GM18498 (cell line): Measurements from ENCODE around the gene RGR.

Experiments used
- ATAC-seq: cut with Tn5 transposase; IDR thresholded peaks from one replicate; pipeline ENCODE4 v1.9.1; 2021; ENCODE audit warnings: mild to moderate bottlenecking, moderate library complexity; ENCODE audit not compliant: unreplicated experiment

The RGR gene

DNA sequence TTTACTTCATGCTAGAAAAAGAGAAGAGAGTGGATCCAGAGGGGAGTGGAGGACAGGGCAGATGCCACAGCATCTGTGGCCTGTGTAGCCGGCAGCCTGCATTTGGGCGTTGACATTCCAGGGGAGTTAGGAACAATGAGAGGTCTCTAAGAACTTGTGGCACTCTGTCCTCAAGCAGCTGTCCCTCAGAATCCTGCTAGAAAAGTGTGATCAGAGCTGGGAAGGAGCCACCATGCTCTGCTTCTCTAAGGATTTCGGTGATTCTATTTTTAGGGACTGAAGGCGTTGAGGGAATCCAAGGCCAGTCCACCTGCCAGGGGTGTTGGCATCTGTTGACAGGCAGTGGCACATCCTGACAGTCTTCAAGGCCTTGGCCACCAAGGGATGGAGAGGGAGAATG lies 27.1 kb upstream of the RGR start:
- no peak for ATAC-seq

DNA sequence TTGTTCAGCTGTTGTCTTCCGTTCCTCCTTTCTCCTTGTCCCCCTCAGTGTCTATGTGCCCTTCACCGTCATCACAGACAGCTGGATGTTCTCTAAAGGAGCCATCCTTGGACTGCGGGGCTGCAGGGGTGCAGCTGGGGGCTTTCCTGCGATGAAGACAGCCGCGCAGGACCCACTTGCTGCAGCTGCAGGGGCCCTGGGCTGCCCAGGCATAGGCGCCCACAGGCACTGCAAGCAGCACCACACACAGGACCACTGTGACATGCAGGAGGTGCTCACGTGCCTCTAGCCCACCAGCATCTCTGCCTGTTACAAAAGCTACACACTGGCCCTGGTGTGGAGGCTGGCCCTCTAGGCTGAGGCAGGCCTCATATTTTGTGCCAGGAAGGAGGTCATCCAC lies 22.9 kb upstream of the RGR start:
- no peak for ATAC-seq

DNA sequence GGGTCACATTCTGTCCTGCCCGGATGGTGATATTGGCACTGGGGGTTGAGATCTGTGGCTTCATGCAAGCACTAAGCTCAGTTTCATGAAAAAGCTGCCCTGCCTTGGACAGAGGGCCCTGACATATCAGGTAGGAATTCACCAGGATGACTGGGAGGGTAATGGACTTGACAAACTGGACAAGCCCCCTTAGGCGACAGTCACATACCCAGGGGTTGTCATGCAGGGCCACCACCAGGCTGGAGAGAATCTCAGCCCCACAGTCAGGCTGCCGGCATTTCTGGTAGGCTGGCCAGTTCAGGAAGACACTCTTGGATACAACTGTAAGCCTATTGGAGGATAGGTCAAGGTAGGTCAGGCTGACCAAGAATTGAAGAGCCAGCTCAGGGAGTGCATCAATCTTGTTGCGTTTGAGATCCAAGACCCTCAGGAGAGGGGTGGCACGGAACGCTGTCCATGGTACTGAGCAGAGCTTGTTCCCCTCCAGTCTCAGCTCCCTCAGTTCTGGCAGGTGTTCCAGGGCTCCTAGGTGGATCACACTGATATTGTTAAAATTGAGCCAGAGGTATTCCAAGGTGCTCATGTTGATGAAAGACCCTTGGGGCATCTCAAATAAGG lies 20.3 kb upstream of the RGR start:
- ATAC-seq, result no peak

DNA sequence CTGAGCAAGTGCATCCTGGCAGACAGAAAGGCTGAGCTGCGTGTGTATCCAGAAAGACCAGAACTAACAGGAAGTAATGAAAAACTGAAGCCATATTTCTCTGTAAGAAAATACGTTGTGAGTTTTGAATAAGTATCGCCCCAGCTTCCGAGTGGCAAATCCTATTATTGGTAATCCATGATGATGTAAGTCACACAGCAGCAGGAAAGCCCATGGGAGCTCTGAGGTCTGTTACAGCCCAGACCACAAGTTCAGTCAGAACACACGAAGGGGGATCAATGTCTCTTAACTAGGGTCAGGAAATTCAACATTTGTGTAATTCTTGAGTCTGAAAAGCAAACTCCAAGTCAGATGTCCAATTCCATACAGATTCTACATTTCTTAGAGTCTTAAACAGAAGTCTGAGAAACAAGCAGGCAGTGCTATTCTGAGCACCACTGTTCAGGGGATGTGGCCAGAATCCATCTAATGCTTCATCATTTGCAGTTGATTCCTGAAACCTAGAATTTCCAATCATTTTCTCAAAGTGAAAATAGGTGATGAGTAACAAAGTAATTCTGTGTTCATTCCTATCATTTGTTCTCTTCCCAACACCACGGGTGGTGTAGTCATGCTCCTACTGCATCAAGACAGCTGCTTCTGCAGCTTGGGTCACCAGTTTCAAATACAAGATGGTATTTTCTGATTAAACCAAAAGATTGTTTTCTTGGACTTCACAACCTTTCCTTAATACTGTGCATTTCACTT lies 19.3 kb upstream of the RGR start, which contains the start of gene LRIT2:
LRIT2 (minus strand) TSS at position 118 of the 747 bp plus-strand sequence; CDS start at position 94, 24 bp downstream.
- ATAC-seq, result no peak

DNA sequence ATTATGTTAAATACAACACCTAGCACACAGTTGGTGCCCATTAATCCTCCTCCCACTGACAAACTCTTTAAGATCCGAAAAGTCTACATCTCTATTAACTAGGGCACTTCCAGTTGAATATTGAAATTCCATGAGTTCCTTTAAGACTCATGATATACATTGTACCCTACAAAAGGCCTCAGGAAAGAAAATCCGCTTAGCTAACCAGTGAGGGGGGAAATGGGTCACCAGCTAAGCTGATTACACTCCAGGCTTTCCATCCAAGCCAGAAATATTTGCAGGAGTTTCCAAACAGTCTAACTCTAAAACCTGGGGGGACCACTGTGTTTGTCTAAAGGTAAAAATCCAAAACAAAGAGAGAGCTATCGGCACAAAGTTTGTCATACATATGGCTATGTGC lies 18.2 kb upstream of the RGR start:
- no peak for ATAC-seq

DNA sequence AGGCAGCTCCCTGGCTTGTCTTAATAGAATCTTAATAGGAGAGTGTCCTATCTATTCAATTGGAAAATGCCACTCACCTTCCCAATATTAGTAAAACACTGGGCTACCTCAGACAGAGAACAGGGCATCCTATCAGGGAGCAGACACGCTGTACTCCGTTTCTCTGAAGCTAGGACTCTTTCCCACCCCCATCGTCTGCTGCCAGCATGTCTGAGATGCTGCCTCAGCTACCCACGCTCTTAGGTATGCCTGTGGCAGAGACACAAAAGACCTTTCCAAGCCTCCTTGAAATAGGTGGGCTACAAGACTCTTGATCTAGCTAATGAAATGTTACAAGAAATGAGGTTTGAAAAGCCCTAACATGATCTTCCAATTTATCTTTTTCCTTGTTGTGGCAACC lies 17.0 kb upstream of the RGR start:
- no peak for ATAC-seq

DNA sequence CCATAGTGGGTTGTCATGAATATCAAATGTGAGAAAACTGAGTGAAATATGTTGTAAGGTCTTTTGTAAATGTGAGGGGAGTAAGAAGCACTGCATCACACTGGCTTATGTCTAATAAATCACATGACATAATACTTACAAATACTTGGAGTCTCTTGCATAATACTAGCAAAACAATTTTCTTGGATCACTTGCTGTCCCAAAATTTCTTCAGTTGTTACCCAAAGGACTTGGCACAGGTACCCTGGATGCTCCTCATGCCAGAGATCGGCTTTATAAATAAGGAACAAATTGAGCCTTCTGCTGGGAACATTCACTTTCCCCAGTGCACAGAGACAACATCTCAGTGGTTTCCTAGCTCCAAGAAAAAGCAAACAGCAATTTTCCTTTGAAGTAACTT lies 14.5 kb upstream of the RGR start:
- no peak for ATAC-seq

DNA sequence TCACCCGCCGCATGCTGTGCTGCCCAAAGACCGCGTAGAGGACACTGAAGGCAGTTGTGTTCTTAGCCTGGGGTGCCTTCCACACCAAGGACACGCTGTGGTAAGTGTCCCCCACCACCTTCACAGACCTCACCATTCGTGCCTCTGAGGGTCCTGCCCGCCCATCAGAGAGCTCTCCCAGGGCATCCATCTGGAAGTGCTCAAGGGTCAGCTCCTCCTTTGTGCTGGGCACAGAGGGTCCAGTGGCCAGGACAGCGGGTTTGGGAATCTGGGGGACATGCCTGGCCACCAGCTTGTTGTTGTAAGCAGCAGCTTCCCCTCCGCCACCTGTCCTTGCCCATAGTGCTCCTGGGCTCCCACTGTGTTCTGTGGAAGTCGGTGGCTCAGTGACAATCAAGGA lies 12.5 kb upstream of the RGR start:
- ATAC-seq, result no peak

DNA sequence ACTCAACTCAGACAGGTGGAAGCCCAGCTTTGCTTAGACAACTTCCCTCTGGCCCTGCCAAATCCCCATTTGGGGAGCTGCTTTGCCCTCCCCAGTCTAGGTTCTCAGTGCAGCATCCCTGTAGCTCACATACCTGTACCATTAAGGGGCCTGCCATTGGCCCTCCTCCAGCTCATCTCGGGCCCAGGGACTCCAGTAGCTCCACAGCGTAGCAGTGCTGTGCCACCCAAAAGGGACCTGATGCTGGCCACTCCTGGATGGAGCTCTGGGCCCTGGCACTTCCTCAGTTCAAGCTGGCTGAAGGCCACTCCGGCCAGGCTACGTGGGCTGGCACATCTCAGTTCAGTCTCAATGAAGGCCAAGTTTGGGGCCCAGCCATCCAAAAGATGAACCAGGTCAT lies 10.9 kb upstream of the RGR start:
- ATAC-seq, result no peak

DNA sequence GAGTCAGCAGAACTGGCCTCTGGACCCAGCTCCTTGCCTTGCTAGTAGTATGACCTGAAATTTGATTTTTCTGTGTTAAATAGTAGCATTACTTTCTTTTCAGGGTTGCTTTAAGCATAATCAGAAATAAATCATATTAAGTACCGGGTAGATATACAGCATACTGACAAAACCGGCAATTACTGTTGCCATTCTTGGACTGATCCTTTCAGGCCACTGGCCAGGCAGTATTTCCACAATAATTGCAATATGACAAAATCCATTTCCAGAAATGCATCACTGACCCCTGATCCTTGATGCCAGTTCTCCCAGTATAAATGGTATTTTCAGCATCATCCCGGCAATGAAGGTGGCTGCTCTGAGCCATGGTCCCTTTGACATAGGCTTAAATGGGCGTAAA lies 10.4 kb upstream of the RGR start:
- no peak for ATAC-seq

DNA sequence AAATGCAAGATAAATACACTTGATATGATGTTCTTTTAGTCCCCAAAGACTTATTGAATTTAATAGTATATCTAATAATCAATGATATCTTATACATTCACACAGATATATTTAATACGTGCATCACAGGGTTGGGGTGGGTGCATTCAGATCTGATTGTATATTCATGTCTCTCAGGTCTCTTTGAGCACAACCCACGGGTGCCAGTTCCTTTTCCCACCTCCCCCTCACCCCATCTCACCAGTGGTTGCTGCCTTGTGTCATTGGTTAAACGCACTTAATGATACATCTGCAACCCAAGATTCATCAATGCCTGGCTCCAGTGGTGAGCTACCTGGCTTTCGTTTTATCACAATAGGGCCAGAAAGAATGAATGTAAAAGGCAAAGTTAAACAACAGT lies 9.8 kb upstream of the RGR start:
- no peak for ATAC-seq

DNA sequence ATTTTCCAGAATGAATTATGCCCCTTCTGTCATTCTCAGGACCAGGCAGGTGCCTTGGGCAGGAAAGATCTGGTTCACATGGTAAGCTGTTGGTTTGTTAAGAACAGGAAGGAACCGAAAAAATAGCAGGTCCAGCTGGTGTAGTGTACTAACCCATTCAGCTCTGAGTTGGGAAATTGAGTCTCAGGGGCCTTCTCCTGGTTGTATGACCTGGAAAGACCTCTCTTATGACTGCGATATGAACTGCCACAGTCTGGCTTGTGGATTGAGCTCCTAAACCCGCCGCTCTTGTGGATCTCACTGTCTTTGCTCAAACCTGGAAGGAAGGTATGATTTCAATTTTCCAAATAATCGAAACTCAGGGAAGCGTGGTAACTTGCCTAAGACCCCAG lies 8.1 kb upstream of the RGR start:
- ATAC-seq, result no peak

DNA sequence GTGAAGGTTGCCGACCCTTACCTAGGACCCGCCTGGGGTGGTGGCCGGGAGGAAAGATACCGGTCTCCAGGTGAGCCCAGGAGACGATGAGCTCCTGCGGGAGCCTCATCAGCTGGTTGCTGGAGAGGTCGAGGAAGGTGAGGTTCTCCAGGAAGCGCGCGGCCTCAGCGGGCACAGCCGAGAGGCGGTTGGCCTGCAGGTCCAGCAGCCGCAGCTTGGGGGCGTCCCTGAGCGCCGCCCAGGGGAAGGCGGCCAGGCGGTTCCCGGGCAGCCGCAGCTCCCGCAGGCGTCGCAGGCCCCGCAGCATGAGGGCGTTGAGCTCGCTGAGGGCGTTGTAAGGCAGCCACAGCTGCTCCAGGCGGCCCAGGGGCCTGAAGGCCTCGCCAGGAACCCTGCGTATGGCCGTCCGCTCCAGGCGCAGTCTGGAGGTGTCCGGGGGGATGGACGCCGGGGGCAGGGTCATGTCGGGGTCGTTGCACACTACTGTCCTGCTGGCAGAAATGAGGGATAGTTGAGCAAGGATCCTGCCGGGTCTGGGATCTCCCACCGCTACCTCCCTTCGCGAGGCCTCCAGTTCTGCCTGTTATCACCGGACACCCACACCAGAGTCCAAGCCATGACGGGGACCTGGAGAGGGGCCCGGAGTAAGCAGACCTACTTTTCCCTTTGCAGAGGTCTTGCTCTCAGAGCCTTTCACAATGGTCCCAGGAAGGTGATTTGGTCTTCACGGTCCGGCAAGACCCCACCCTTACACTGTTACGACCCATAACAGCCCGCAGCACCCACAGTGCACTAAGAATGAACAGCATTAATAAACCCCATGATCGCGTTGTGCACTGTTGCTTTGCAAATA lies 7.4 kb upstream of the RGR start:
- ATAC-seq, result no peak

DNA sequence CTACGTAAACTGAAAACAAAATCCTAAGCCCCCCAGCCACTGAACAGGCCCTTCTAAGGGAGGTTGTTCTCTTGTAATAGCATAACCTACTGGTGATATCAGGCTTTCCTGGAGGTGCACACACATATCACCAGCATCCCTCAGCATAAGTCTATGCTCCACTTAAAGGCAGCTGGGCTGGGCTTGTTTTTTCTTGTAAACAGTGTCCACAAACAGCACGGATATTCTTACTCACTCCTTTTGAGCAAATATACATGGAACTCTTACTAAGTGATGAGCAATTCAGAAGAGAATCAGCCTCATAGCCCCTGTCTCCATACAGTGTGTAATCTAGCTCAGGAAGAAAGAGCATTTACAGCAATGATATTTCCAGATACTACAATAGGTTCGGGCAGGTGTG lies 5.9 kb upstream of the RGR start:
- no peak for ATAC-seq

DNA sequence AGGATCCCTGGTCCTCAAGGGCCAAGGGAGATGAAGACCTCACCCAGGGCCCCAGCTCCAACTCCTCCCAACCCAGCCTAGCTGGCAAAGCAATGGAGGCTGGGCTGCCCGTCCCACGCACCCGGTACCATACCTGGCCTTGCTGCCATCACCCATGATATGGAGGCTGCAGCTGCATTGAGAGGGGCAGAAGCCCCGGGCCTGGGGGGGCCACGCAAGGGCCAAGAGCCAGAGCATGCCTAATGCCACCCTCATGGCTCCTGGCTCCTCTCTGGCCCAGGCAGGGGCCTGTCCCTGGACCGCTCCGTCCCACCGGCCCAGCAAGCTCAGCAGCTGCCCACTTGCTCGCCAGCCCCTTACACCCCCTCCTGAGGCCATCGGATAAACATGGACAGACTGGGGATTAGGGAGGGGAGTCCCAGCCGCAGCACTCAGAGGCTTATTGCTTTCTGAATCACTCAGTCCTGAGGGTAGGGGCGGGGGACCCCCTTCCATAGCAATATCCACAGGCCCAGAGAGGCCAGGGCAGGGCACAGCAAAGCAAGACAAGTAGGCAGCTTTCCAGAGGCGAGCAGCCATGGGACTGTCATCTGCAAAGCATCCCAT lies 3.6 kb upstream of the RGR start, which contains the start of gene LRIT1:
LRIT1 (minus strand) TSS at position 362 of the 606 bp plus-strand sequence; CDS start at position 255, 107 bp downstream.
- no peak for ATAC-seq

DNA sequence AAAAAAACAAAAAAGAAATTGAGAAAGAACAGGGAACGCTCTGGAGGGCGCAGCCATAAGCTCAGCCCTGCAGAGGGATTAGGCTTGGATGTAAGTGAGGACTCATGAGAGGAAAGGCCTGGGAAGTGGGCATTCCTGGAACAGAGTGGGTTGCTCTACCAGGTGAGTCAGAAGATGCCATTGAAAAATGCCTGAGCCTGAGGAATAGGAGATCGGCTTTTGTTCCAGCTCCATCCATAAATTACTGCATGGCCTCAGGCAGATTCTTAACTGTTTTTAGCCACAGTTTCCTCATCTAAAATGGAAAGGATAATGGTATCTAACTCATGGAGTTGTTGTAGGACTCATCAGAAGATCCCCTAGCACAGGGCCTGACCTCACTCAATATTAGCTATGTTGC lies 1.1 kb upstream of the RGR start:
- ATAC-seq, result no peak

DNA sequence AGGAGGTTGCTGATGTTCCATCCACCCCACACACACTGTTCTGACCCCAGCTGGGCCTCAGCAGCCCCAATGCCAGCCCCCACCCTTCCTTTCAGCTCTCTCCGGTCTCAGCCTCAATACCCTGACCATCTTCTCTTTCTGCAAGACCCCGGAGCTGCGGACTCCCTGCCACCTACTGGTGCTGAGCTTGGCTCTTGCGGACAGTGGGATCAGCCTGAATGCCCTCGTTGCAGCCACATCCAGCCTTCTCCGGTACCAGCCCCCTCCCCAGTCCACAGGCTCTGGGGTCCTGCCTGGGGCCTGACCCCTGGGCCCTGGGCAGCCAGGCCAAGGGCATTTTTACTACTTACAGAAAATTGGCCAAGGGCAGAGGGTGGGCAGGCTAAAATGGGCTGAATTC lies 2.6 kb downstream of the RGR start:
- no peak for ATAC-seq

DNA sequence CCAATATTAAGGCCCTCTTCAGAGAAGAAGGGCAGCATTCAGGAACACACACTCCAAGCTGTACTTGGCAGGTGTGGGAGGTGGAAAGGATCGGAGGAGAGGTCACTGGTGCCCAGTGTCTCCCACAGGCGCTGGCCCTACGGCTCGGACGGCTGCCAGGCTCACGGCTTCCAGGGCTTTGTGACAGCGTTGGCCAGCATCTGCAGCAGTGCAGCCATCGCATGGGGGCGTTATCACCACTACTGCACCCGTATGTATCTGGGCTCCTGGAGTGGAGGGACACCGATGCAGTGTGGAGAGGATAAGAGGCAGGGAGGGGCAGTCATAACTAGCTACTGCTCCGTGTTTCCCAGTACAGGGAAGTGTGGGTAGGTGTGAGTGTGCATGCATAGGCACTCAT lies 3.9 kb downstream of the RGR start:
- ATAC-seq, result no peak

DNA sequence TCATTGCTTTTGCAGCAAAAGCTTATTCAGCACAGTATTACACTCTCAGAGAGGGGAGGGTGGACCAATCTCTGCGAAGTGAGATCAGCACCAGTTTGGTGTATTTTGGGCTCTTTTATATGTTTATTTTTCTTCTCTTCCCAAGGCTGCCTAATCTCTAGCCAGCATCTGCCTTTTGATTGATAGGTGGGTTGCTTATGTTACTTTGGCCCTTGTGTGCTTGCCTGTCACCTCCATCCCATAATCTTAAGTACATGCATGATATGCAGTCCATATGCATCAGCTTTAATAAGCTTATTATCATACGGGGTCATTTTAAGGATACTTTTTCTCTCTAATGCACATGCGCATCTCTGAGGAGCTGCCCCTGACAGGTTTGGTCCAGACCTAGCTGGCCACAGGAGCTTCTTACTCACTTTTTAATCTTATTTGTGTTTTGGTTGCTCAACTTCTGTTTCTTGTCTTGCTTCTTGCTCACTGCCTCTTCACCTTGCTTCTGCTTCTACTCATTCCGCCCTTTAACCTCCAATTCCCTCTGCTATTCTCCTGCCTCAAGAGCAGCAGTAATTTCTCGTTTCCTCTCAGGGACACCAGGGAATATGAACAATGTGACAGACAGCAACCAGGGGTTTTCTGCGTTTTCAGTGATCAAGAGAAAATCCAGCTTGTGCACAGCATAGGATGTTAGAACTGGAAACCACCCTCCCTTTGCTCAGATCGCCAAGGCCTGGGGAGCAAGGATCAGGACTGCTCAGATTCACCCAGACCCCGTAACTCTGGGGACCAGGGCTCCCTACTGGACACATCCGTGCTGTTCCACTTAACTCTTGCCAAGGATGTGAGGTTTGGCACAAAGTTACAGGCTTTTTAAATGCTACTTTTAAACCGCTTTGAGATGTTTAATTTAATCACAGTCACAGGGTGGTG lies 10.0 kb downstream of the RGR start:
- no peak for ATAC-seq
